Measurements from ENCODE around the gene KRTAP4-9.
"Not testable (repeated sequence)": the region's sequence is repeated elsewhere in the genome, so short reads cannot be mapped to it uniquely, and the experiment has no call there.

KRTAP4-9 gene

GRCh38 chr17:41105347-41105746 is at the start of gene KRTAP4-9:
Gene KRTAP4-9, plus strand, starts transcription at chr17:41105389. Its CDS starts 0 bp downstream, at chr17:41105389.
- DNase-seq: not testable (repeated sequence)

- no peak for DNase-seq
Measured at GRCh38 chr17:41057547-41057946, 47.6 kb upstream of the KRTAP4-9 start.

- no peak for DNase-seq
Measured at GRCh38 chr17:41058741-41059140, 46.4 kb upstream of the KRTAP4-9 start.

GRCh38 chr17:41059276-41060051 is 45.7 kb upstream of the KRTAP4-9 start:
- DNase-seq: peak; percentile 63

- DNase-seq: peak; percentile 93
Measured at GRCh38 chr17:41060052-41060604, 45.1 kb upstream of the KRTAP4-9 start, which contains the start of gene KRTAP2-3. Gene KRTAP2-3, minus strand, starts transcription at chr17:41060114. Its CDS starts 64 bp downstream, at chr17:41060050.

- DNase-seq: no peak
Measured at GRCh38 chr17:41061964-41062363, 43.2 kb upstream of the KRTAP4-9 start.

- no peak for DNase-seq
Measured at GRCh38 chr17:41063449-41063848, 41.7 kb upstream of the KRTAP4-9 start.

GRCh38 chr17:41064301-41064700 is 40.9 kb upstream of the KRTAP4-9 start:
- no peak for DNase-seq

- not testable (repeated sequence) for DNase-seq
Measured at GRCh38 chr17:41065016-41065689, 40.0 kb upstream of the KRTAP4-9 start.

GRCh38 chr17:41065829-41066624 is 39.2 kb upstream of the KRTAP4-9 start, which contains the start of gene KRTAP2-4:
Gene KRTAP2-4, minus strand, starts transcription at chr17:41065879. Its CDS starts 34 bp downstream, at chr17:41065845.
- DNase-seq: peak; percentile 84

- no peak for DNase-seq
Measured at GRCh38 chr17:41067281-41067680, 37.9 kb upstream of the KRTAP4-9 start.

GRCh38 chr17:41069031-41069430 is 36.2 kb upstream of the KRTAP4-9 start:
- no peak for DNase-seq

GRCh38 chr17:41071606-41072360 is 33.4 kb upstream of the KRTAP4-9 start:
- DNase-seq: no peak

- DNase-seq: no peak
Measured at GRCh38 chr17:41073676-41074075, 31.5 kb upstream of the KRTAP4-9 start.

- no peak for DNase-seq
Measured at GRCh38 chr17:41076788-41077187, 28.4 kb upstream of the KRTAP4-9 start.

- DNase-seq: no peak
Measured at GRCh38 chr17:41082626-41083025, 22.6 kb upstream of the KRTAP4-9 start.

- not testable (repeated sequence) for DNase-seq
Measured at GRCh38 chr17:41083427-41083826, 21.8 kb upstream of the KRTAP4-9 start.

GRCh38 chr17:41084100-41084856 is 20.9 kb upstream of the KRTAP4-9 start, which contains the start of gene KRTAP4-7:
Gene KRTAP4-7, plus strand, starts transcription at chr17:41084150. Its CDS starts 57 bp downstream, at chr17:41084207.
- not testable (repeated sequence) for DNase-seq

GRCh38 chr17:41088760-41089352 is 16.3 kb upstream of the KRTAP4-9 start:
- DNase-seq: not testable (repeated sequence)

- no peak for DNase-seq
Measured at GRCh38 chr17:41096055-41096454, 9.1 kb upstream of the KRTAP4-9 start.

- DNase-seq: no peak
Measured at GRCh38 chr17:41098042-41098441, 7.1 kb upstream of the KRTAP4-9 start, which contains the start of gene KRTAP4-8. Gene KRTAP4-8, minus strand, starts transcription at chr17:41098142. Its CDS starts 58 bp downstream, at chr17:41098084.

Data from islet precursor cell (in vitro differentiated cells).